Testis (tissue), 3 donors: ENCODE data around the gene TUFT1. TPM values are rescaled to one million over a fixed set of nuclear protein-coding genes. Genes with fewer than 3 reads are reported as not detected.

Experiments used
- DNase-seq: peaks from one replicate; pipeline ENCODE4 v3.0.0-alpha.2; 2019
- H3K27ac ChIP-seq, 2 donors: fragments of 200-600 bp; sonication (generic); one replicate each; pipeline ENCODE4 v1.5.1; 2019
- H3K27me3 ChIP-seq: fragments of 200-600 bp; sonication (generic); one replicate; pipeline ENCODE4 v1.5.1; 2019
- H3K36me3 ChIP-seq: fragments of 200-600 bp; sonication (generic); one replicate; pipeline ENCODE4 v1.5.1; 2017; ENCODE audit warnings: low read depth; ENCODE audit errors: missing control alignments
- H3K4me1 ChIP-seq: fragments of 200-600 bp; sonication (generic); one replicate; pipeline ENCODE4 v1.5.1; 2019
- H3K4me3 ChIP-seq, 2 donors: fragments of 200-600 bp; sonication (generic); one replicate each; pipeline ENCODE4 v1.5.1; 2017 to 2019
- H3K9me3 ChIP-seq: fragments of 200-600 bp; sonication (generic); one replicate; pipeline ENCODE4 v1.5.1; 2017
- CTCF ChIP-seq, 3 experiments: fragments of 450-650 bp in 2 of 3; fragments of 200-600 bp in 1 of 3; sonication (generic) in 1 of 3; IDR thresholded peaks; one replicate each; pipeline ENCODE4 v1.5.1; 2016 to 2019; ENCODE audit warnings: antibody characterized with exemption in 3 of 3, mild to moderate bottlenecking in 2 of 3, moderate library complexity in 1 of 3
- POLR2A ChIP-seq: fragments of 450-650 bp; IDR thresholded peaks from one replicate; pipeline ENCODE4 v1.6.1; 2017; ENCODE audit warnings: antibody characterized with exemption, mild to moderate bottlenecking, moderate library complexity
- WGBS, 2 donors: methylation state at CpG; one replicate each; pipeline ENCODE4 v1.1.5; 2018; 5-methylcytosine and 5-hydroxymethylcytosine counted together
- intact Hi-C: fragments of 100-400 bp; cut with DNase I; formaldehyde crosslinking; loops from one replicate; pipeline ENCODE4 v1.15.1; 2023; ENCODE audit warnings: low total_unique reads
- polyA plus RNA-seq: library from polyadenylated mRNA; stranded (reverse); fragments of 350-450 nt; fragmentation: Illumina TruSeq; extraction: RNeasy Lipid Tissue Mini Kit (QIAGEN cat#74804); gene quantifications from one replicate; pipeline ENCODE4 v1.2.3, GENCODE V29; 2014; ENCODE audit warnings: low read depth, low replicate concordance; ENCODE audit not compliant: insufficient read depth
- total RNA-seq, 2 donors: library from RNA; depleted of rRNA; stranded (reverse); fragments of >200 nt; gene quantifications; one replicate each; pipeline ENCODE4 v1.2.3, GENCODE V29; 2016

TUFT1 gene
- total and polyA plus RNA-seq, 3 donors from 2014 or later = 9.7 to 19.3 (median 16.5) TPM

GRCh38 chr1:151526735-151527525 is 13.2 kb upstream of the TUFT1 start:
- H3K4me3 ChIP-seq = no peak overlapping the region
- no peaks in the 10 kb centered on the region for H3K27me3 ChIP-seq
- DNase-seq = no peak
- H3K36me3 ChIP-seq = no peaks in the 10 kb centered on the region
- no peaks in the 10 kb centered on the region for H3K4me1 ChIP-seq
- 84 to 90% methylated on average over 7 of the region's 7 CpGs for WGBS, 2 donors
- TF ChIP-seq POLR2A = no peak
- TF ChIP-seq CTCF (IDR thresholded peaks at IDR 0.05) = no peak
- no peak overlapping the region for H3K27ac ChIP-seq
- intact Hi-C loops = no loop called here
- no peaks in the 10 kb centered on the region for H3K9me3 ChIP-seq

GRCh38 chr1:151529211-151529702 is 10.9 kb upstream of the TUFT1 start:
- intact Hi-C loops = no loop called here
- no peaks in the 10 kb centered on the region for H3K36me3 ChIP-seq
- no peak for DNase-seq
- no peaks in the 10 kb centered on the region for H3K4me1 ChIP-seq
- no peak overlapping the region for H3K4me3 ChIP-seq
- no peak overlapping the region for H3K27ac ChIP-seq
- no peaks in the 10 kb centered on the region for H3K27me3 ChIP-seq
- TF ChIP-seq CTCF (IDR thresholded peaks at IDR 0.05) (no peak), POLR2A (no peak)
- no peaks in the 10 kb centered on the region for H3K9me3 ChIP-seq
- 90 to 96% methylated on average over 11 of the region's 11 CpGs for WGBS, 2 donors

GRCh38 chr1:151529781-151530180 is 10.3 kb upstream of the TUFT1 start:
- intact Hi-C loops = loop anchor here (10.0 kb wide), 1 partner anchor 205 kb away; no protein-coding TSS in a partner anchor
- H3K4me1 ChIP-seq = no peaks in the 10 kb centered on the region
- no peak for DNase-seq
- no peaks in the 10 kb centered on the region for H3K9me3 ChIP-seq
- H3K27ac ChIP-seq = no peak overlapping the region
- H3K36me3 ChIP-seq = no peaks in the 10 kb centered on the region
- H3K4me3 ChIP-seq = no peak overlapping the region
- WGBS, 2 donors = 96 to 97% methylated on average over 6 to 18 of the region's 18 CpGs
- no peaks in the 10 kb centered on the region for H3K27me3 ChIP-seq
- TF ChIP-seq CTCF (IDR thresholded peaks at IDR 0.05) = no peak
- TF ChIP-seq POLR2A = no peak

GRCh38 chr1:151530461-151530860 is 9.6 kb upstream of the TUFT1 start:
- TF ChIP-seq POLR2A (no peak), CTCF (IDR thresholded peaks at IDR 0.05) (no peak)
- no peak for DNase-seq
- Histone ChIP-seq H3K9me3 (no peaks in the 10 kb centered on the region), H3K4me1 (no peaks in the 10 kb centered on the region), H3K36me3 (no peaks in the 10 kb centered on the region), H3K27ac (no peak overlapping the region), H3K27me3 (no peaks in the 10 kb centered on the region), H3K4me3 (no peak overlapping the region)
- intact Hi-C loops = loop anchor here (10.0 kb wide), 1 partner anchor 204 kb away; no protein-coding TSS in a partner anchor
- WGBS, 2 donors = 84 to 94% methylated on average over 11 of the region's 11 CpGs
